ENCODE data around the gene MGMT. TPM values are rescaled to one million over a fixed set of nuclear protein-coding genes. Genes with fewer than 3 reads are reported as not detected.

Gene MGMT
- total RNA-seq, 1 donor from 2014 or later, result 19.6 TPM

DNA sequence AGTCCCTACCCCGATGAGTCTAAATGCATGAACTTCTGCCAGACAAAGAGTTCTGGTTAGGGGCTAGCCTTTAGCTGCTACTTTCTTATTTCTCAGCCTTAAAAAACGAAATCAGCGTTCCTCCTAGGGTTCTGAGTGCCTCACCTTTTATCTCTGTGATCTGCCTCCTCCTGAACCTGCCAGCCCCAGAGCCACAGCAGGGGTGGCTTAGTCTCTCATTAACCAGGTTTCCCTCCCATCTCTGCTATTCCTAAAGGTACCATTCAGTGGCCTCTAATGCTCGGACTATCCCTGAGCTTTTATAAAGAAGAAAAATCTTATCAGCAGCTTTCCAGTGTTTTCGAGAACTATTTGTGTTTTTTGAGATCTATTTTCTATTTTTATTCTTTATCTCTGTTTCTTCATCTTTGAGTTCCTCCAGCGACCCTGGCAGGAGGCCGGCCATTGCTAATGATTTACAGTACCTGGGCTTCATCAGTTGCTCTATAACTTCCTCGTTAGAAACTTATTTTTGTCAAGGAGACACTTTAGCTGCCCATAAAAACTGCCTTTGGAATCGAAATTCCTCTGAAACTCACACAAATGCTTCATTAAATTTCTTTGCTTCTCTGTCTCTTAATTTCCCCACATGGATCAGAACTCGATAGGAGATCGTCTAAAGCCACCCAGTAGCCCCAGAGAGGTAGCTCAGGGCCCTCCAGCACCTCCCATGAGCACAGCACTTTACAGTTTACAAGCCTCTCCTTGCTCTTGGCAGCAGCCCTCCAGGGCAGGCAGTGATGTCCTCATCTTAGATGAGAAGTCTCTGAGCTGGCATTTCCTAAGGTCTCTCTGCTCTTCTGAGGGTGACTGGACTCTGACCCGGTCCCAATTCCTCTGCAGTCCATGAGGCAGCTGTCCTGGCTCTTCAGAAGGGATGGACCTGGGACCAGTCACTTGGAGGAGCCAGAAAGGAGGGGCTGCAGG is 347.9 kb downstream of the MGMT start:
- DNase-seq (ENCODE audit: low spot score), result no peak
- no peak overlapping the region for H3K27ac Mint-ChIP-seq
- no peaks in the 10 kb centered on the region for H3K27me3 Mint-ChIP-seq (ENCODE audit: insufficient read depth)
- H3K4me1 Mint-ChIP-seq (ENCODE audit: low read depth), result no peaks in the 10 kb centered on the region
- H3K4me3 Mint-ChIP-seq, result no peak overlapping the region
- no peaks in the 10 kb centered on the region for H3K9me3 Mint-ChIP-seq
- no peaks in the 10 kb centered on the region for H3K36me3 Mint-ChIP-seq (ENCODE audit: low read depth)
- intact Hi-C loops (cut with micrococcal nuclease), result no loop called here

DNA sequence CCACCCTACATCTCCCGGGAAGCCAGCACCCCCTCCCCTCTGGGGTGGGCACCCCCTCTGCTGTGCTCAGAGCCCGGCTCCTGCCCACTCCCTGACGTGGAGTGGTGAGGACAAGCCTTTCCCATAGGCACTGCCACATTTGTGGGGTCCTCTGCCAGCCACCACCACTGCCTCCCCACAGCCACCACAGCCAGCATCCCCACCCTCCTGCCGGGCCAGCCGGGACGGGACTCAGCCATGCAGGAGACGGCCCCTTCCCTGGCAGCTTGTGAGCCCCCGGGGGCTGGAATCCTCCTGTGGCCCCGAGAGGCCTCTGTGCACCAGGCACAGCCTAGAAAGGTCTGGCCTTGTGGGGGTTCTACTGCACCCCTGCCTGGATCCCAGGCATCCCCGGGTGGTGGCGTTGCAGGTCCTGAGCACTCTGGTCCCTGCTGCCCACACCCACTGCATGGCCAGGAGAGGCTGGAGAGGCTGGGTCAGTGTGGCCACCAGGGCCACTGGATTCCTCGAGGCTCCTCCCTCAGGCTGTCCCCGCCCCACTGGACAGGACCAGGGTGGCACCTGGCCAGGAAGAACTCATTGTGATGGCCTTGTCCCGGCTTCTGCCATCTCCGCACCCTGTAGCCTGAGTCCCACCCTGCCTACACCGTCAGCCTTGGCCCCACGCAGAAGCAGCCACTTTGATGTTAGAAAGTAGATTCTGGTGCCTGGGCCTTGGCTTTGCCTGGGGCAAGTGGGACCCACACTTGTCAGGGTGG is 349.0 kb downstream of the MGMT start:
- no peaks in the 10 kb centered on the region for H3K36me3 Mint-ChIP-seq (ENCODE audit: low read depth)
- DNase-seq (ENCODE audit: low spot score), result no peak
- no peaks in the 10 kb centered on the region for H3K4me1 Mint-ChIP-seq (ENCODE audit: low read depth)
- H3K27ac Mint-ChIP-seq, result no peak overlapping the region
- intact Hi-C loops (cut with micrococcal nuclease), result no loop called here
- no peaks in the 10 kb centered on the region for H3K27me3 Mint-ChIP-seq (ENCODE audit: insufficient read depth)
- no peak overlapping the region for H3K4me3 Mint-ChIP-seq
- no peaks in the 10 kb centered on the region for H3K9me3 Mint-ChIP-seq

DNA sequence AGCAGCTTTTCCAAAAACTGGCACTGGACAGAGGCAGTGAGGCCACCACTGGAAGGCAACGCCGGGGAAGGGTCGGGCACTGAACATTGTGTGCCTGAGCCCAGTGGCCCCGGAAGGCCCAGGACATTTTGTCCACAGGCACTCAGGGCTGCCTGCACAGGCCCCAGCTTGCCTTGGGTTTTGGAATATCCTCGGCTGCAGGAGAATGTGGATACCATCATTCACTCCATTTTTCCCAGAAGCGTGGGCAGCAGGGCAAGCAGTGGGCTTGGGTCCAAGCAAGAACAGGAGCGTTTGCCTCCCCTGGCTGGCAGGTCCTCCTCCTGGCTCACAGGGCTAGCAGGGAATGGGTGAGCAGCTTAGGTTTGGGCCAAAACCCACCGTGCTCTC is 349.6 kb downstream of the MGMT start:
- Mint-ChIP-seq H3K4me1 (ENCODE audit: low read depth) (no peaks in the 10 kb centered on the region), H3K4me3 (no peak overlapping the region), H3K27me3 (ENCODE audit: insufficient read depth) (no peaks in the 10 kb centered on the region), H3K9me3 (no peaks in the 10 kb centered on the region), H3K27ac (no peak overlapping the region), H3K36me3 (ENCODE audit: low read depth) (no peaks in the 10 kb centered on the region)
- no peak for DNase-seq (ENCODE audit: low spot score)
- intact Hi-C loops (cut with micrococcal nuclease), result no loop called here

Measured in activated T-helper 1 cell treated with anti-CD3 and anti-CD28 coated beads, Interleukin-12 subunit alpha, Interleukin-12 subunit beta, Interleukin-2, Interleukin-4 antibody, amounts not matched to agents 30 ng/mL and 10 ng/mL and 1 ng/mL, durations not matched to agents 14 hours and 24 hours and 36 hours (primary cell).